Measurements from ENCODE around the gene PDC.

Gene PDC

DNA sequence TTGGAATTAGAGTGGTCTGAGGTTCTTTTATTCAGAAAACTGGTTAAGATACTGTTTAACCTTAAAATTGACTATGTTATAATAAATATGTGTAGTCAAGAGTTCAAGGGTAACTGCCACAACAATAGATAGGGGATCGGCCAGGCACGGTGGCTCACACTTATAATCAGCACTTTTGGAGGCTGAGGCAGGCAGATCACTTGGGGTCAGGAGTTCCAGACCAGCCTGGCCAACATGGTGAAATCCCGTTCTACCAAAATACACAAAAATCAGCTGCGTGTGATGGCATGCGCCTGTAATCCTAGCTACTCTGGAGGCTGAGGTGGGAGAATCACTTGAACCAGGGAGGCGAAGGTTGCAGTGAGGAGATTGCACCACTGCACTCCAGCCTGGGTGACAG is 39.5 kb downstream of the PDC start:
- H3K4me3 ChIP-seq (ENCODE audit: low read length) = no peak overlapping the region
- peak overlapping the region; percentile 39; the same call in 1 of the 2 replicates for H3K27ac ChIP-seq (ENCODE audit: low read length)
- peaks cover 5% of the 10 kb centered on the region; the same call in 1 of the 2 replicates for H3K36me3 ChIP-seq (replicated peaks; ENCODE audit: insufficient read depth, low read length)
- DNase-seq = no peak
- no peaks in the 10 kb centered on the region for H3K79me2 ChIP-seq (ENCODE audit: low read length)
- TF ChIP-seq EZH2phosphoT487 (IDR thresholded peaks at IDR 0.05; ENCODE audit: low read length) = no peak
- H3K9ac ChIP-seq (ENCODE audit: low read length) = no peak overlapping the region
- peak overlapping the region; percentile 23; the same call in 1 of the 2 replicates for H3K4me2 ChIP-seq (ENCODE audit: low read depth, low read length)
- peaks cover 17% of the 10 kb centered on the region for H3F3A ChIP-seq (ENCODE audit: insufficient read depth, low read length)
- no peak overlapping the region for H2AFZ ChIP-seq (ENCODE audit: low read length)
- H3K9me2 ChIP-seq (replicated peaks; ENCODE audit: insufficient read depth, low read length) = no peaks in the 10 kb centered on the region
- no peaks in the 10 kb centered on the region for H3K9me3 ChIP-seq (replicated peaks; ENCODE audit: insufficient read depth, low read length)
- H3K27me3 ChIP-seq (replicated peaks; ENCODE audit: insufficient read depth, low read length) = no peaks in the 10 kb centered on the region
- H4K20me1 ChIP-seq (ENCODE audit: insufficient read depth, low read length) = no peaks in the 10 kb centered on the region
- peaks cover 24% of the 10 kb centered on the region for H3K4me1 ChIP-seq (ENCODE audit: low read length)

DNA sequence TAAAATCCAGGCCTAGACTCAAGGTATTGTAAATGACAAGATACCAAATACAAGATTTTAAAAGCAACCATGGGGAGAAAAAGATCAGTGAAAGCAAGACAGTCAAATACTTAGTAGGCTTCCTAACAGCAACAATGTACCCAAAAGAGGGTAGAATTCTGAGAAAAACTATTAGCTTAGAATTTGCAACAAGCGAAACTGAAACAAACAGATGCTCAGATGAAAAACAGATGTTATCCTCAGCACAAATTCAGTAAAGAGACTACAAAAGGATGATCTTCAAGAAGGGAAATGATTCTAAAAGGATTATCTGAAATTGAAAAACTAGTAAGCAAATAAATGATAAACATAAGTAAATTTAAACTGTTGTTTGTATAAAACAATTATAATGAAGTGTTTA is 40.0 kb downstream of the PDC start:
- Histone ChIP-seq H3K27me3 (replicated peaks; ENCODE audit: insufficient read depth, low read length) (no peaks in the 10 kb centered on the region), H3K9ac (ENCODE audit: low read length) (no peak overlapping the region), H3K36me3 (replicated peaks; ENCODE audit: insufficient read depth, low read length) (peaks cover 5% of the 10 kb centered on the region; the same call in 1 of the 2 replicates), H3F3A (ENCODE audit: insufficient read depth, low read length) (peaks cover 17% of the 10 kb centered on the region), H4K20me1 (ENCODE audit: insufficient read depth, low read length) (no peaks in the 10 kb centered on the region), H3K4me1 (ENCODE audit: low read length) (peaks cover 19% of the 10 kb centered on the region), H3K9me3 (replicated peaks; ENCODE audit: insufficient read depth, low read length) (no peaks in the 10 kb centered on the region), H2AFZ (ENCODE audit: low read length) (no peak overlapping the region), H3K27ac (ENCODE audit: low read length) (peak overlapping the region; percentile 39; the same call in 1 of the 2 replicates), H3K4me3 (ENCODE audit: low read length) (no peak overlapping the region), H3K4me2 (ENCODE audit: low read depth, low read length) (peak overlapping the region; percentile 23; the same call in 1 of the 2 replicates), H3K79me2 (ENCODE audit: low read length) (no peaks in the 10 kb centered on the region), H3K9me2 (replicated peaks; ENCODE audit: insufficient read depth, low read length) (no peaks in the 10 kb centered on the region)
- TF ChIP-seq, protein P1, sequence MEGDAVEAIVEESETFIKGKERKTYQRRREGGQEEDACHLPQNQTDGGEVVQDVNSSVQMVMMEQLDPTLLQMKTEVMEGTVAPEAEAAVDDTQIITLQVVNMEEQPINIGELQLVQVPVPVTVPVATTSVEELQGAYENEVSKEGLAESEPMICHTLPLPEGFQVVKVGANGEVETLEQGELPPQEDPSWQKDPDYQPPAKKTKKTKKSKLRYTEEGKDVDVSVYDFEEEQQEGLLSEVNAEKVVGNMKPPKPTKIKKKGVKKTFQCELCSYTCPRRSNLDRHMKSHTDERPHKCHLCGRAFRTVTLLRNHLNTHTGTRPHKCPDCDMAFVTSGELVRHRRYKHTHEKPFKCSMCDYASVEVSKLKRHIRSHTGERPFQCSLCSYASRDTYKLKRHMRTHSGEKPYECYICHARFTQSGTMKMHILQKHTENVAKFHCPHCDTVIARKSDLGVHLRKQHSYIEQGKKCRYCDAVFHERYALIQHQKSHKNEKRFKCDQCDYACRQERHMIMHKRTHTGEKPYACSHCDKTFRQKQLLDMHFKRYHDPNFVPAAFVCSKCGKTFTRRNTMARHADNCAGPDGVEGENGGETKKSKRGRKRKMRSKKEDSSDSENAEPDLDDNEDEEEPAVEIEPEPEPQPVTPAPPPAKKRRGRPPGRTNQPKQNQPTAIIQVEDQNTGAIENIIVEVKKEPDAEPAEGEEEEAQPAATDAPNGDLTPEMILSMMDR (IDR thresholded peaks at IDR 0.05; ENCODE audit: low read length) = no peak
- TF ChIP-seq EZH2phosphoT487 (IDR thresholded peaks at IDR 0.05; ENCODE audit: low read length) (no peak), EZH2 (optimal IDR thresholded peaks at IDR 0.05; ENCODE audit: low read depth, low read length) (no peak)
- peak; percentile 87 for DNase-seq

DNA sequence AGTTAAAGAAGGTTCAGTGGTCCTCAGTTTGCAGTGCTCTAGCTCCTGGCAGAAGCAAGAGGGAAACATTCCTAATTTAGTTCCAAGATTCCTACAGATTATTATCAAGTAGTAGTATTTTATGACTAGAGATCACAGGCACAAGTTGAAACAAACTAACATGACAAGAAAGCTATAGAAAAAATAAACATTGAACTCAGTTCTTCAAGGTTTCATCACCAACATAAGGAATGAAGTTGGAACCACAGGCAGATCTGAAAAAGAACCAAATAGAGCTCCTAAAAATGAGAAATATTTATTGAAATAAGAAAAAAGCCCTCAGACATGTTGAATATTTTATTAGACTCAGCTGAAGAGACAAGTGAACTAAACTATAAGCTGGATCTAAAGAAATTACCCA is 40.6 kb downstream of the PDC start:
- Histone ChIP-seq H3K4me3 (ENCODE audit: low read length) (no peak overlapping the region), H3K4me1 (ENCODE audit: low read length) (peaks cover 24% of the 10 kb centered on the region), H2AFZ (ENCODE audit: low read length) (no peak overlapping the region), H3K79me2 (ENCODE audit: low read length) (no peaks in the 10 kb centered on the region), H3K9me3 (replicated peaks; ENCODE audit: insufficient read depth, low read length) (no peaks in the 10 kb centered on the region), H3K4me2 (ENCODE audit: low read depth, low read length) (peak overlapping the region; percentile 14; the same call in 1 of the 2 replicates), H3K27me3 (replicated peaks; ENCODE audit: insufficient read depth, low read length) (no peaks in the 10 kb centered on the region), H3K27ac (ENCODE audit: low read length) (peak overlapping the region; percentile 39; the same call in 1 of the 2 replicates), H4K20me1 (ENCODE audit: insufficient read depth, low read length) (no peaks in the 10 kb centered on the region), H3K9me2 (replicated peaks; ENCODE audit: insufficient read depth, low read length) (no peaks in the 10 kb centered on the region), H3F3A (ENCODE audit: insufficient read depth, low read length) (peaks cover 17% of the 10 kb centered on the region), H3K36me3 (replicated peaks; ENCODE audit: insufficient read depth, low read length) (peaks cover 5% of the 10 kb centered on the region; the same call in 1 of the 2 replicates), H3K9ac (ENCODE audit: low read length) (no peak overlapping the region)
- TF ChIP-seq EZH2phosphoT487 (IDR thresholded peaks at IDR 0.05; ENCODE audit: low read length) (no peak), EZH2 (optimal IDR thresholded peaks at IDR 0.05; ENCODE audit: low read depth, low read length) (no peak)
- TF ChIP-seq, protein P1 (IDR thresholded peaks at IDR 0.05; ENCODE audit: low read length) = no peak
- DNase-seq = no peak

DNA sequence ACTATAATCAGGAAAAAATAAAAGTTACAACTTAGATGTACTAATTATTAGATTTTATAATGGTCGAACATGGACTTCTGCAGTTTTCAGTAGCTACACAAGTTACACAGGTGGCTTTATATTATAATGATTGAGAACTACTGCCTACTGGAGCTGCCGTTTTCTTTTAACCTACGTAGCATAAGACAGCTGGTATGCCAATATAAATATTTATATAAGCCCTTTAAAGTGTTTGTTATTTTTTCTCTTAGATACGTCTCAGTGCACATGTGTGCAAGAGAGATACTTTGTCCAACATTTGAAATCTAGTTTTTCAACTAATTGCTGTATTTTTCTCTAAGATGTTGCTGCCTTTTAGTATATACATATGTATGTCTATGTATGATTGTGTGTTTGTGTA is 42.4 kb downstream of the PDC start:
- no peaks in the 10 kb centered on the region for H3K9me2 ChIP-seq (replicated peaks; ENCODE audit: insufficient read depth, low read length)
- no peaks in the 10 kb centered on the region for H3K9me3 ChIP-seq (replicated peaks; ENCODE audit: insufficient read depth, low read length)
- H2AFZ ChIP-seq (ENCODE audit: low read length) = no peak overlapping the region
- no peaks in the 10 kb centered on the region for H4K20me1 ChIP-seq (ENCODE audit: insufficient read depth, low read length)
- peaks cover 26% of the 10 kb centered on the region for H3K4me1 ChIP-seq (ENCODE audit: low read length)
- no peaks in the 10 kb centered on the region for H3K79me2 ChIP-seq (ENCODE audit: low read length)
- H3K4me2 ChIP-seq (ENCODE audit: low read depth, low read length) = no peak overlapping the region
- peaks cover 5% of the 10 kb centered on the region; the same call in 1 of the 2 replicates for H3K36me3 ChIP-seq (replicated peaks; ENCODE audit: insufficient read depth, low read length)
- DNase-seq = no peak
- H3K27ac ChIP-seq (ENCODE audit: low read length) = no peak overlapping the region
- H3K27me3 ChIP-seq (replicated peaks; ENCODE audit: insufficient read depth, low read length) = no peaks in the 10 kb centered on the region
- H3F3A ChIP-seq (ENCODE audit: insufficient read depth, low read length) = peaks cover 17% of the 10 kb centered on the region
- TF ChIP-seq EZH2phosphoT487 (IDR thresholded peaks at IDR 0.05; ENCODE audit: low read length) (no peak), EZH2 (optimal IDR thresholded peaks at IDR 0.05; ENCODE audit: low read depth, low read length) (no peak)
- TF ChIP-seq, protein P1 (IDR thresholded peaks at IDR 0.05; ENCODE audit: low read length) = no peak
- H3K9ac ChIP-seq (ENCODE audit: low read length) = no peak overlapping the region
- no peak overlapping the region for H3K4me3 ChIP-seq (ENCODE audit: low read length)
